HEK293T (cell line): Measurements from ENCODE around the gene TBC1D22A.

ENCODE experiments used
- CTCF ChIA-PET: fragments of 350-600 bp; formaldehyde crosslinking; extraction: SDS; loops from one replicate; lab custom pipeline; 2021; ENCODE audit warnings: antibody characterized with exemption, inconsistent platforms; lab: Yijun Ruan, JAX
- POLR2A ChIA-PET: fragments of 350-600 bp; formaldehyde crosslinking; extraction: SDS; loops from one replicate; lab custom pipeline; 2020; ENCODE audit warnings: antibody characterized with exemption, inconsistent platforms; lab: Yijun Ruan, JAX
- DNase-seq: peaks from one replicate; pipeline ENCODE4 v3.0.0; 2012; ENCODE audit warnings: mixed read lengths; ENCODE audit errors: extremely low spot score
- ARNT ChIP-seq: fragments of 450-650 bp; IDR thresholded peaks from 2 replicates; pipeline ENCODE4 v1.6.1; 2017; ENCODE audit warnings: mild to moderate bottlenecking
- BHLHE40 ChIP-seq: fragments of 450-650 bp; IDR thresholded peaks from 2 replicates; pipeline ENCODE4 v1.6.1; 2016; ENCODE audit warnings: mild to moderate bottlenecking, moderate library complexity, borderline replicate concordance
- CTBP1 ChIP-seq: fragments of 450-650 bp; IDR thresholded peaks from 2 replicates; pipeline ENCODE4 v1.6.1; 2016; ENCODE audit warnings: borderline replicate concordance
- ELF4 ChIP-seq: fragments of 450-650 bp; IDR thresholded peaks from 2 replicates; pipeline ENCODE4 v1.6.1; 2017; ENCODE audit warnings: antibody characterized with exemption
- FOXA1 ChIP-seq: fragments of 450-650 bp; IDR thresholded peaks from 2 replicates; pipeline ENCODE4 v1.6.1; 2016; ENCODE audit warnings: mild to moderate bottlenecking
- FOXK2 ChIP-seq: fragments of 450-650 bp; IDR thresholded peaks from 2 replicates; pipeline ENCODE4 v1.6.1; 2016; ENCODE audit warnings: mild to moderate bottlenecking
- FOXM1 ChIP-seq: fragments of 450-650 bp; IDR thresholded peaks from 2 replicates; pipeline ENCODE4 v1.6.1; 2017; ENCODE audit warnings: mild to moderate bottlenecking, borderline replicate concordance
- HDGF ChIP-seq: fragments of 450-650 bp; IDR thresholded peaks from 2 replicates; pipeline ENCODE4 v1.6.1; 2017; ENCODE audit warnings: antibody characterized with exemption, borderline replicate concordance
- L3MBTL2 ChIP-seq: fragments of 450-650 bp; conservative IDR thresholded peaks from 2 replicates; pipeline ENCODE4 v1.6.1; 2016; ENCODE audit warnings: mild to moderate bottlenecking
- LEF1 ChIP-seq: fragments of 450-650 bp; IDR thresholded peaks from 2 replicates; pipeline ENCODE4 v1.6.1; 2017; ENCODE audit warnings: mild to moderate bottlenecking, borderline replicate concordance
- NFRKB ChIP-seq: fragments of 450-650 bp; IDR thresholded peaks from 2 replicates; pipeline ENCODE4 v1.6.1; 2016; ENCODE audit warnings: mild to moderate bottlenecking, moderate library complexity
- SP1 ChIP-seq: fragments of 450-650 bp; IDR thresholded peaks from 2 replicates; pipeline ENCODE4 v1.6.1; 2017
- SUZ12 ChIP-seq: fragments of 450-650 bp; IDR thresholded peaks from 2 replicates; pipeline ENCODE4 v1.6.1; 2016; ENCODE audit warnings: mild to moderate bottlenecking
- TARDBP ChIP-seq: fragments of 450-650 bp; IDR thresholded peaks from 2 replicates; pipeline ENCODE4 v1.6.1; 2016
- ZNF384 ChIP-seq: fragments of 450-650 bp; IDR thresholded peaks from 2 replicates; pipeline ENCODE4 v1.6.1; 2016
- TF ChIP-seq, protein P1 (sequence below): fragments of 450-650 bp; IDR thresholded peaks from 2 replicates; pipeline ENCODE4 v1.6.1; 2016

The TBC1D22A gene

DNA sequence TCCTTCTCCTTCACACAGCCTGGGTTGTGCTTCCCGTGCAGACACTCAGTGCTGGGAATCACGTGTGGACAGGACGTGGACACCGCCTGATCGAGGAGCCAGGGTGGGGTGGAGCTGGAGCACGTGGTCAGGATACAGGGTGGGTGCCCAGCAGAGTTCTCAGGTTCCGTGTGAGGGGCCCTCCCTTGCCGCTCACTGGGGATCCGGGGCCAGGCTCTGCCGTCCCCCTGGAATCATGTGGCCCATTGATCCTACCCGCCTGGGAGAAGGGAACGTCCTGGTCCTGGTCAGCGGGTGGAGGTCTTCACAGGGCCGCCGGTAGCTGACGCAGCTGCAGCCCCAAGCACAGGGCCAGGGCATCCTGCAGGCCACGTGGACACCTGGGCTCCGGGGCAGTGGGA lies 397.7 kb downstream of the TBC1D22A start:
- TF ChIP-seq TARDBP (no peak), ZNF384 (no peak), FOXA1 (no peak), FOXM1 (no peak), L3MBTL2 (no peak), SP1 (no peak), CTBP1 (no peak), ARNT (no peak), NFRKB (no peak), FOXK2 (no peak), HDGF (no peak), LEF1 (no peak), SUZ12 (no peak), BHLHE40 (no peak), ELF4 (no peak)
- TF ChIP-seq, protein P1, sequence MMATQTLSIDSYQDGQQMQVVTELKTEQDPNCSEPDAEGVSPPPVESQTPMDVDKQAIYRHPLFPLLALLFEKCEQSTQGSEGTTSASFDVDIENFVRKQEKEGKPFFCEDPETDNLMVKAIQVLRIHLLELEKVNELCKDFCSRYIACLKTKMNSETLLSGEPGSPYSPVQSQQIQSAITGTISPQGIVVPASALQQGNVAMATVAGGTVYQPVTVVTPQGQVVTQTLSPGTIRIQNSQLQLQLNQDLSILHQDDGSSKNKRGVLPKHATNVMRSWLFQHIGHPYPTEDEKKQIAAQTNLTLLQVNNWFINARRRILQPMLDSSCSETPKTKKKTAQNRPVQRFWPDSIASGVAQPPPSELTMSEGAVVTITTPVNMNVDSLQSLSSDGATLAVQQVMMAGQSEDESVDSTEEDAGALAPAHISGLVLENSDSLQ: no peak
- ChIA-PET CTCF (no interaction called here), POLR2A (no interaction called here)
- no peak for DNase-seq

DNA sequence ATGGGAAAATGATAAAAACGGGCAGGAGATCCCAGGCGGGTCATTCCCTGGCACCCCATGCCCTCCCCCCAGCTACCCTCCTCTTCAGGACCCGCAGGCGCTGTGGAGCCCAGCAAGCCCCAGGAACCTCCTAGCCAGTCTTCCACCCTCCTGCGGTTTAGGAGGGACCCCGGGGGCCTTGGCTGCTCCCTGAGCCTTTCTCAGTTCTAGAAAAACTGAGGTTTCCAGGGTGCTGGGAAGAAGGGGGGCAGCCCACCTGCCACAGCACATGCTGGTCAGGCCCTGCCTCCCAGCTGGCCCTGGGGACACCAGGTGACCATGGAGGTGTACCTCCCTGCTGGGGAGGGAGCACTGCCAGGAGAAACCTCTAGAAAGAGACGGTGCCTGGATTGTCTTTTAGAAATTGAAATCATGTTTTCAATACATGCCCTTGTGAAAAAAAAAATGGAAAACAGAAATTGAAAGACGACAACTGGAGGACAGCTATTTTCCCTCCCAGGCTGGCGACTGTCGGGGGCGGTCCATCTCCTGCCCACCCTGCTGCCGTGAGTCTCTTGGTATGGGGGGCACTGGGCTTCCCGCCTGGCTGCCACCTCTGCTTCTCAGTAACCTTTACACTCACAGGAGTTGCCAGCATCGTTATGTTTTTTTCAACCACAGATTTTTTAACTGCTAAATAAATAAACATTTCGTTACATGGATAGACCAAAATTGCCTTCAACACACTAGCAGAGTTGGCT lies 398.5 kb downstream of the TBC1D22A start:
- POLR2A ChIA-PET: no interaction called here
- no peak for TF ChIP-seq ZNF384
- no peak for TF ChIP-seq SP1
- TF ChIP-seq TARDBP: no peak
- DNase-seq: no peak
- CTCF ChIA-PET: no interaction called here

DNA sequence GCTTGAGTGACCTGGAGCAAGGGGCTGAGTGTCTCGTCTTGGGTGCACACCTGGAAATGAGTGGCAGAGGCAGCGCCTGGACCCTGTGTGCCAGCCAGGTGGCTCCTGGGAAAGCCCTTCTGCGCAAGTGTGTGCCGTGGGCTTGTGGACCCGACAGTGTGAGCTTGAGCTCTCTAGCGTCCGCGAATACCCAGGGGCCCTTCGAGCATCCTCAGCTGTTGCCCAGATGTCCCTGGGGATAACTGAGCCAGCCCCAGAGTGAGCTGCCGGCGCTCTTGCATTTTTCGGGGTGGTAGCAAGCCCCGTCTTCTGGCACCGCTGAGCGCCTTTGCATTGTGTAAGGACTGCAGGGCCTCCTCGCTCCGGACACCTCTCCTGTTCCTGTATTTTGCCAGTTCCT lies 399.2 kb downstream of the TBC1D22A start:
- ChIA-PET CTCF (interaction anchor here (0.6 to 0.7 kb wide), 2 partner anchors 124 to 854 kb away, joined by 3 to 4 read pairs; no protein-coding TSS in a partner anchor), POLR2A (no interaction called here)
- TF ChIP-seq, protein P1: no peak
- DNase-seq: no peak

GRCh38 chr22:47162865-47163264 lies 400.4 kb downstream of the TBC1D22A start:
- TF ChIP-seq FOXK2 (no peak), ELF4 (no peak), ZNF384 (no peak), FOXM1 (no peak), BHLHE40 (no peak), ARNT (no peak), NFRKB (no peak), L3MBTL2 (no peak), TARDBP (no peak), SP1 (no peak), CTBP1 (no peak)
- POLR2A ChIA-PET: no interaction called here
- CTCF ChIA-PET: no interaction called here
- DNase-seq: no peak

GRCh38 chr22:47163481-47163855 lies 401.0 kb downstream of the TBC1D22A start:
- ChIA-PET POLR2A (no interaction called here), CTCF (no interaction called here)
- no peak for DNase-seq
- no peak for TF ChIP-seq L3MBTL2
- no peak for TF ChIP-seq FOXM1
- no peak for TF ChIP-seq BHLHE40
- TF ChIP-seq ZNF384: no peak
- TF ChIP-seq, protein P1: no peak
- no peak for TF ChIP-seq NFRKB

GRCh38 chr22:47163856-47164513 lies 401.5 kb downstream of the TBC1D22A start:
- no peak for DNase-seq
- CTCF ChIA-PET: no interaction called here
- POLR2A ChIA-PET: no interaction called here
- no peak for TF ChIP-seq TARDBP
